IMR-90 (cell line): Measurements from ENCODE around the gene WBP1. TPM values are rescaled to one million over a fixed set of nuclear protein-coding genes. Genes with fewer than 3 reads are reported as not detected.

Experiments used
- ATAC-seq: fragments of 200-7000 bp; cut with Tn5 transposase; 2 replicates; pipeline ENCODE4 v1.9.1; 2020; ENCODE audit warnings: low read depth, mild to moderate bottlenecking, moderate library complexity
- BruUV-seq: library from RNA; stranded (reverse); fragments of 400-500 nt; replicated peaks from 2 replicates; lab custom pipeline; 2021; lab: Mats Ljungman, UMichigan
- CTCF ChIA-PET: fragments of 300-600 bp; formaldehyde crosslinking; extraction: SDS; loops from one replicate; lab custom pipeline; 2021; ENCODE audit warnings: antibody characterized with exemption; lab: Yijun Ruan, JAX
- POLR2A ChIA-PET: fragments of 300-600 bp; sonication (Branson Sonifier 250); formaldehyde crosslinking; loops from one replicate; lab custom pipeline; 2022; ENCODE audit warnings: antibody characterized with exemption; ENCODE audit not compliant: unreplicated experiment; lab: Charles Lee
- DNase-seq: peaks from one replicate; pipeline ENCODE4 v3.0.0; 2013
- H2AFZ ChIP-seq: replicated peaks from 2 replicates; pipeline ENCODE3; 2013; ENCODE audit warnings: low read length, mild to moderate bottlenecking; ENCODE audit not compliant: poor library complexity
- H2AK5ac ChIP-seq: 2 replicates; pipeline ENCODE4 v1.6.1; 2013; ENCODE audit warnings: low read depth, low read length, inconsistent platforms
- H2AK9ac ChIP-seq: replicated peaks from 2 replicates; pipeline ENCODE3; 2013; ENCODE audit warnings: mild to moderate bottlenecking, low read depth, low read length, moderate library complexity; ENCODE audit not compliant: poor library complexity
- H2BK120ac ChIP-seq: 2 replicates; pipeline ENCODE4 v1.6.1; 2013; ENCODE audit warnings: low read depth, low read length, inconsistent platforms
- H2BK15ac ChIP-seq: 3 replicates; pipeline ENCODE4 v1.6.1; 2013; ENCODE audit warnings: low read depth, low read length, inconsistent platforms
- H2BK20ac ChIP-seq: 2 replicates; pipeline ENCODE4 v1.6.1; 2013; ENCODE audit warnings: low read depth, mild to moderate bottlenecking, inconsistent platforms, low read length, moderate library complexity
- H2BK5ac ChIP-seq: 2 replicates; pipeline ENCODE4 v1.6.1; 2013; ENCODE audit warnings: mild to moderate bottlenecking, low read depth, low read length, inconsistent platforms; ENCODE audit not compliant: poor library complexity, severe bottlenecking
- H3K14ac ChIP-seq: replicated peaks from 2 replicates; pipeline ENCODE4 v1.6.1; 2013; ENCODE audit warnings: low read depth, low read length, inconsistent platforms
- H3K18ac ChIP-seq: 2 replicates; pipeline ENCODE4 v1.6.1; 2013; ENCODE audit warnings: low read depth, low read length, control low read depth
- H3K23ac ChIP-seq: 2 replicates; pipeline ENCODE4 v1.6.1; 2013; ENCODE audit warnings: low read depth, low read length, inconsistent platforms
- H3K27ac ChIP-seq: 2 replicates; pipeline ENCODE4 v1.5.1; 2013; ENCODE audit warnings: mild to moderate bottlenecking, control low read depth, low read length; ENCODE audit not compliant: insufficient read depth
- H3K27me3 ChIP-seq: 2 replicates; pipeline ENCODE4 v1.6.1; 2013; ENCODE audit warnings: low read length; ENCODE audit not compliant: control insufficient read depth, insufficient read depth
- H3K36me3 ChIP-seq: 2 replicates; pipeline ENCODE4 v1.6.1; 2013; ENCODE audit warnings: low read length, mixed read lengths; ENCODE audit not compliant: control insufficient read depth, insufficient read depth
- H3K4ac ChIP-seq: 2 replicates; pipeline ENCODE4 v1.6.1; 2013; ENCODE audit warnings: low read depth, low read length, inconsistent platforms
- H3K4me1 ChIP-seq: 2 replicates; pipeline ENCODE4 v1.6.1; 2013; ENCODE audit warnings: low read length, mixed read lengths; ENCODE audit not compliant: control insufficient read depth, insufficient read depth
- H3K4me2 ChIP-seq: 2 replicates; pipeline ENCODE4 v1.6.1; 2013; ENCODE audit warnings: low read depth, mild to moderate bottlenecking, control low read depth, low read length, moderate library complexity
- H3K4me3 ChIP-seq: 2 replicates; pipeline ENCODE4 v1.5.1; 2013; ENCODE audit warnings: low read depth, mild to moderate bottlenecking, control low read depth, low read length, moderate library complexity; ENCODE audit not compliant: insufficient read depth
- H3K56ac ChIP-seq: 2 replicates; pipeline ENCODE4 v1.6.1; 2013; ENCODE audit warnings: low read length, inconsistent platforms; ENCODE audit not compliant: insufficient read depth; ENCODE audit errors: extremely low read depth
- H3K79me1 ChIP-seq, 2 experiments: 2 replicates each; pipeline ENCODE4 v1.6.1; 2013; ENCODE audit warnings: low read length in 2 of 2, inconsistent platforms in 1 of 2, low read depth in 1 of 2
- H3K9ac ChIP-seq: 2 replicates; pipeline ENCODE4 v1.6.1; 2013; ENCODE audit warnings: low read depth, low read length, control low read depth
- H3K9me1 ChIP-seq: 2 replicates; pipeline ENCODE4 v1.6.1; 2013; ENCODE audit warnings: low read length, inconsistent platforms; ENCODE audit not compliant: insufficient read depth
- H3K9me3 ChIP-seq: 2 replicates; pipeline ENCODE4 v1.6.1; 2013; ENCODE audit warnings: low read length; ENCODE audit not compliant: control insufficient read depth, insufficient read depth
- H4K20me1 ChIP-seq: 2 replicates; pipeline ENCODE4 v1.6.1; 2013; ENCODE audit warnings: low read length, inconsistent platforms; ENCODE audit not compliant: insufficient read depth
- H4K5ac ChIP-seq: 2 replicates; pipeline ENCODE4 v1.6.1; 2013; ENCODE audit warnings: mild to moderate bottlenecking, low read depth, low read length, control low read depth
- H4K8ac ChIP-seq, 2 experiments: 2 replicates each; pipeline ENCODE4 v1.6.1; 2013; ENCODE audit warnings: low read depth in 2 of 2, low read length in 2 of 2, control low read depth in 1 of 2, inconsistent platforms in 1 of 2
- H4K91ac ChIP-seq: 2 replicates; pipeline ENCODE4 v1.6.1; 2013; ENCODE audit warnings: low read depth, low read length, inconsistent platforms; ENCODE audit not compliant: insufficient read depth
- CTCF ChIP-seq: conservative IDR thresholded peaks from 2 replicates; pipeline ENCODE4 v1.5.1; 2012; ENCODE audit warnings: mild to moderate bottlenecking, low read depth, low read length, improper control_type of control experiment
- MXI1 ChIP-seq: IDR thresholded peaks from 2 replicates; pipeline ENCODE4 v1.6.1; 2012; ENCODE audit warnings: low read depth, mild to moderate bottlenecking, low read length, moderate library complexity, borderline replicate concordance
- WGBS, 2 experiments: methylation state at CpG; one replicate each; pipeline versions ENCODE4 v1.1.5 to v1.1.7; 2013; ENCODE audit warnings: missing lambda C conversion rate in 2 of 2; ENCODE audit not compliant: insufficient read length in 1 of 2; ENCODE audit errors: extremely low coverage in 2 of 2; 5-methylcytosine and 5-hydroxymethylcytosine counted together
- dilution Hi-C: fragments of 300-500 bp; cut with HindIII; formaldehyde crosslinking; loops from one replicate; pipeline ENCODE4 v1.14.3; 2018; ENCODE audit warnings: low sequenced_read_pairs; ENCODE audit not compliant: unreplicated experiment
- in situ Hi-C: fragments of 300-500 bp; cut with MboI; formaldehyde crosslinking; loops from 3 replicates; pipeline ENCODE4 v1.14.3; 2019; ENCODE audit warnings: low sequenced_read_pairs, inconsistent platforms, mixed read lengths
- intact Hi-C: fragments of 100-400 bp; cut with micrococcal nuclease; formaldehyde crosslinking; loops from 2 replicates; pipeline ENCODE4 v1.10.0; 2022
- polyA plus RNA-seq, 3 experiments: library from polyadenylated mRNA; depleted of rRNA; stranded (reverse); fragments of >200 nt; gene quantifications; 2 replicates each; pipeline ENCODE4 v1.2.3, GENCODE V29; 2012; ENCODE audit warnings: low replicate concordance in 1 of 3
- total RNA-seq: library from RNA; depleted of rRNA; stranded (reverse); fragments of >200 nt; gene quantifications from 2 replicates; pipeline ENCODE4 v1.2.3, GENCODE V29; 2012
- TF ChIP-seq, protein P1 (sequence below): fragments of 150-350 bp; IDR thresholded peaks from 2 replicates; pipeline ENCODE4 v1.6.1; 2017; ENCODE audit warnings: mild to moderate bottlenecking, antibody characterized with exemption, low read length, low read depth

The WBP1 gene
- total and polyA plus RNA-seq, 2 of the 4 experiments (the other 2 are of a cell fraction), result 22.9 to 78.5 TPM

DNA sequence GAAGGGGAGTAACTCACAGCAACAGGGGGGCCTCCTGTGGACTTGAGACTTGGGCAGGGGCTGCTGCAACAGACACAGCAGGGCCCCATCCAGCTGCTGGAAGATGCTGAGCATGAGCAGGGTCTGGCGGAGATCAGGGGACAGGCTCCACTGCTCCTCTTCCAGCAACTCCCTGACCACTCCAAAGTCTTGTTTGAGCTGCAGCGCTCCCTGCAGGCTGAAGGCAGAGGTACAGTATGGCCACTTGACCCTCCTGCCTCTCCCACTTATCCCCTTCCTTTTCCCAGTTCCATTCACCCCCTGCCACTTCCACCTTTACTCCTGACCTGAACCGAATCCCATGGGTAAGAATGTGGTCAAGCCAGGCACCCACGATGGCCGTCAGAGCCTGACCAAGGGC lies 16.7 kb downstream of the WBP1 start:
- Histone ChIP-seq H3K27me3 (no peaks in the 10 kb centered on the region), H2AK5ac (no peak overlapping the region), H3K79me1 (peaks cover 3 to 48% of the 10 kb centered on the region in 2 experiments; a peak in 3 of 4 replicates), H3K9ac (no peak overlapping the region), H2AK9ac (peak overlapping the region; percentile 55), H2AFZ (peak overlapping the region; percentile 11), H3K9me1 (peaks cover 4% of the 10 kb centered on the region; the same call in 1 of the 2 replicates), H3K9me3 (no peaks in the 10 kb centered on the region), H3K18ac (no peak overlapping the region), H3K36me3 (peaks cover 26% of the 10 kb centered on the region), H2BK20ac (no peak overlapping the region), H3K56ac (no peak overlapping the region), H3K27ac (no peak overlapping the region), H3K4ac (no peak overlapping the region), H2BK15ac (no peak overlapping the region), H3K23ac (no peak overlapping the region), H4K20me1 (no peaks in the 10 kb centered on the region), H3K4me2 (no peak overlapping the region), H4K8ac (no peak overlapping the region), H2BK5ac (no peak overlapping the region), H3K14ac (no peak overlapping the region), H4K5ac (no peak overlapping the region), H2BK120ac (no peak overlapping the region), H4K91ac (no peak overlapping the region), H3K4me1 (peaks cover 4% of the 10 kb centered on the region; the same call in 1 of the 2 replicates), H3K4me3 (no peak overlapping the region)
- ATAC-seq (no peak), DNase-seq (no peak)
- peak; percentile 26; the same call in 1 of the 2 replicates for TF ChIP-seq CTCF
- TF ChIP-seq MXI1, result no peak
- TF ChIP-seq, protein P1, sequence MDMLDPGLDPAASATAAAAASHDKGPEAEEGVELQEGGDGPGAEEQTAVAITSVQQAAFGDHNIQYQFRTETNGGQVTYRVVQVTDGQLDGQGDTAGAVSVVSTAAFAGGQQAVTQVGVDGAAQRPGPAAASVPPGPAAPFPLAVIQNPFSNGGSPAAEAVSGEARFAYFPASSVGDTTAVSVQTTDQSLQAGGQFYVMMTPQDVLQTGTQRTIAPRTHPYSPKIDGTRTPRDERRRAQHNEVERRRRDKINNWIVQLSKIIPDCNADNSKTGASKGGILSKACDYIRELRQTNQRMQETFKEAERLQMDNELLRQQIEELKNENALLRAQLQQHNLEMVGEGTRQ, result no peak
- WGBS, 2 experiments, result 68% methylated on average over 2 of the region's 5 CpGs; no CpG with 5 or more reads in 1 of the 2 experiments
- ChIA-PET POLR2A (no interaction called here), CTCF (no interaction called here)
- BruUV-seq, result no TSS peak
- in situ Hi-C loops (loop anchor here (25.0 kb wide), 1 partner anchor 387 kb away; no protein-coding TSS in a partner anchor), dilution Hi-C loops (no loop called here), intact Hi-C loops (no loop called here)
